ENCODE measurements around the gene DLG2.

Gene DLG2

DNA sequence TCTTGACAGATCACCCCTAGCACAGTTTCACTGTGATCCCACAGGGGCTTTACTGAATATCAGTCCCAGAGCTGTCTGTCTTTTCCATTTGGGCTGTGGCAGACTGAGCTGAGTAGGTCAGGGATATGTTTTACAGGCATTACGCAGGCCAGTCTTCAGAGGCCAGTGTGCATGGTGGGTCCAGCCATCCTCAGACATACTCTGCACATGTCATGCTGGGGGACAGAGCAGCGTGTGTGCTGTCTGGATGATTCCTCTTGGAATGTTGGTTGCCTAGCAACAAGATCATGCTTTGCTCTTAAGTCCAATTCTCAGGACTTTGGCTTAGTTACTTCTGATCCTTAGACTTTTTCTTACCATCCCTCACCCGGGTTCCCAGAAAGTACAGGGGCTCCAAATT lies 736.5 kb downstream of the DLG2 start:
- Histone ChIP-seq H3K27me3 (ENCODE audit: insufficient read depth, poor library complexity, severe bottlenecking) (no peaks in the 10 kb centered on the region), H3K4me3 (replicated peaks; ENCODE audit: insufficient read depth, low read length) (no peak overlapping the region), H3K27ac (replicated peaks) (no peak overlapping the region)
- DNase-seq (ENCODE audit: low read depth in 1 of 2, low spot score in 1 of 2), result no peak
- TF ChIP-seq SPI1 (IDR thresholded peaks at IDR 0.05; ENCODE audit: borderline replicate concordance, low read depth), result no peak
- TF ChIP-seq GABPA (IDR thresholded peaks at IDR 0.05; ENCODE audit: low read depth), result no peak
- TF ChIP-seq, protein P1, sequence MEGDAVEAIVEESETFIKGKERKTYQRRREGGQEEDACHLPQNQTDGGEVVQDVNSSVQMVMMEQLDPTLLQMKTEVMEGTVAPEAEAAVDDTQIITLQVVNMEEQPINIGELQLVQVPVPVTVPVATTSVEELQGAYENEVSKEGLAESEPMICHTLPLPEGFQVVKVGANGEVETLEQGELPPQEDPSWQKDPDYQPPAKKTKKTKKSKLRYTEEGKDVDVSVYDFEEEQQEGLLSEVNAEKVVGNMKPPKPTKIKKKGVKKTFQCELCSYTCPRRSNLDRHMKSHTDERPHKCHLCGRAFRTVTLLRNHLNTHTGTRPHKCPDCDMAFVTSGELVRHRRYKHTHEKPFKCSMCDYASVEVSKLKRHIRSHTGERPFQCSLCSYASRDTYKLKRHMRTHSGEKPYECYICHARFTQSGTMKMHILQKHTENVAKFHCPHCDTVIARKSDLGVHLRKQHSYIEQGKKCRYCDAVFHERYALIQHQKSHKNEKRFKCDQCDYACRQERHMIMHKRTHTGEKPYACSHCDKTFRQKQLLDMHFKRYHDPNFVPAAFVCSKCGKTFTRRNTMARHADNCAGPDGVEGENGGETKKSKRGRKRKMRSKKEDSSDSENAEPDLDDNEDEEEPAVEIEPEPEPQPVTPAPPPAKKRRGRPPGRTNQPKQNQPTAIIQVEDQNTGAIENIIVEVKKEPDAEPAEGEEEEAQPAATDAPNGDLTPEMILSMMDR (IDR thresholded peaks at IDR 0.05; ENCODE audit: insufficient read depth, low read length), result no peak
- TF ChIP-seq POLR2AphosphoS5 (IDR thresholded peaks at IDR 0.05; ENCODE audit: low read depth), result no peak
- TF ChIP-seq REST (IDR thresholded peaks at IDR 0.05; ENCODE audit: insufficient replicate concordance, low read depth), result no peak

DNA sequence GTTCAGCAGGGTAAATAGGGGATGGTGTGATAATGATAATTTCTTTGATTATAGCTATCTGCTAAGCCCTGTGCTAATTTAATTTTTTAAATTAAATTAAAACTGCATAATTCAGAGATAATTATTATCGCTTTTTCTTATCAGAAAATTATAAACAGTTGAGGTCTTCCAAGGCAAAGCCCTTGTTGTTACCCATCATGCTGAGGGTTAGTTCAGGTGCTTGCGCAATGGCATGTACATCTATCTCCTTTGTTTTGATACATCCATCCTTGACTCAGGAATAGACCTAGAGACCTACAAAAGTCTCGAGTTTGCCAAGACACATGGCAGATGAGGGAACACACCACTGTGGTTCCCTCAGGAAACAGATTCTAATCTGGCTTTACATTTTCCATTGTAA lies 737.6 kb downstream of the DLG2 start:
- H3K27me3 ChIP-seq (ENCODE audit: insufficient read depth, poor library complexity, severe bottlenecking), result no peaks in the 10 kb centered on the region
- no peak overlapping the region for H3K27ac ChIP-seq (replicated peaks)
- no peak for TF ChIP-seq SPI1 (IDR thresholded peaks at IDR 0.05; ENCODE audit: borderline replicate concordance, low read depth)
- TF ChIP-seq, protein P1 (IDR thresholded peaks at IDR 0.05; ENCODE audit: insufficient read depth, low read length), result no peak
- no peak for TF ChIP-seq POLR2AphosphoS5 (IDR thresholded peaks at IDR 0.05; ENCODE audit: low read depth)
- no peak for TF ChIP-seq REST (IDR thresholded peaks at IDR 0.05; ENCODE audit: insufficient replicate concordance, low read depth)
- no peak for TF ChIP-seq GABPA (IDR thresholded peaks at IDR 0.05; ENCODE audit: low read depth)
- no peak overlapping the region for H3K4me3 ChIP-seq (replicated peaks; ENCODE audit: insufficient read depth, low read length)
- DNase-seq (ENCODE audit: low read depth in 1 of 2, low spot score in 1 of 2), result no peak

GRCh38 chr11:84887055-84887629 lies 740.0 kb downstream of the DLG2 start:
- H3K27ac ChIP-seq (replicated peaks), result no peak overlapping the region
- DNase-seq (ENCODE audit: low read depth in 1 of 2, low spot score in 1 of 2), result no peak
- no peak overlapping the region for H3K4me3 ChIP-seq (replicated peaks; ENCODE audit: insufficient read depth, low read length)
- no peak for TF ChIP-seq POLR2AphosphoS5 (IDR thresholded peaks at IDR 0.05; ENCODE audit: low read depth)
- H3K27me3 ChIP-seq (ENCODE audit: insufficient read depth, poor library complexity, severe bottlenecking), result no peaks in the 10 kb centered on the region

- TF ChIP-seq GABPA (IDR thresholded peaks at IDR 0.05; ENCODE audit: low read depth) (no peak), REST (IDR thresholded peaks at IDR 0.05; ENCODE audit: insufficient replicate concordance, low read depth) (no peak), SPI1 (IDR thresholded peaks at IDR 0.05; ENCODE audit: borderline replicate concordance, low read depth) (no peak), POLR2AphosphoS5 (IDR thresholded peaks at IDR 0.05; ENCODE audit: low read depth) (no peak)
- TF ChIP-seq, protein P1 (IDR thresholded peaks at IDR 0.05; ENCODE audit: insufficient read depth, low read length), result no peak
- DNase-seq (ENCODE audit: low read depth in 1 of 2, low spot score in 1 of 2), result no peak
- H3K27me3 ChIP-seq (ENCODE audit: insufficient read depth, poor library complexity, severe bottlenecking), result no peaks in the 10 kb centered on the region
- H3K27ac ChIP-seq (replicated peaks), result no peak overlapping the region
- no peak overlapping the region for H3K4me3 ChIP-seq (replicated peaks; ENCODE audit: insufficient read depth, low read length)
These were observed 740.8 kb downstream of the DLG2 start for GRCh38 chr11:84886344-84886743.
